T-cell (primary cell): ENCODE measurements around the gene GHR. TPM values are rescaled to one million over a fixed set of nuclear protein-coding genes. Genes with fewer than 3 reads are reported as not detected.
"Not testable (repeated sequence)": the region's sequence is repeated elsewhere in the genome, so short reads cannot be mapped to it uniquely, and the experiment has no call there.

Experiments
- ATAC-seq, 4 experiments: fragments of 200-7000 bp in 3 of 4; fragments of 150-1000 bp in 1 of 4; cut with Tn5 transposase; replicated peaks in 1 of 4; 1 replicate in 3 of 4; 2 replicates in 1 of 4; pipeline ENCODE4 v1.10.0; 2021; ENCODE audit warnings: moderate library complexity in 3 of 4, mild to moderate bottlenecking in 2 of 4, moderate number of reproducible peaks in 1 of 4
- CTCF ChIA-PET, 2 donors: fragments of 300-600 bp; sonication (Branson Sonifier 250); formaldehyde crosslinking; loops; one replicate each; lab custom pipeline; 2022; ENCODE audit warnings: antibody characterized with exemption in 2 of 2; lab: Charles Lee
- POLR2A ChIA-PET, 2 donors: fragments of 300-600 bp; sonication (Branson Sonifier 250); formaldehyde crosslinking; loops; one replicate each; lab custom pipeline; 2022; ENCODE audit warnings: antibody characterized with exemption in 2 of 2; lab: Charles Lee
- DNase-seq, 35 experiments: peaks; one replicate each; pipeline versions ENCODE4 v3.0.0 to v3.0.0-alpha.2; 2013 to 2023
- H3K27ac ChIP-seq: one replicate; pipeline ENCODE4 v1.5.1; 2013; ENCODE audit warnings: low read length
- H3K27me3 ChIP-seq, 2 experiments: replicated peaks in 1 of 2; 1 replicate in 1 of 2; 2 replicates in 1 of 2; pipeline versions ENCODE4 v1.6.1 to v1.7.0; 2013; ENCODE audit warnings: low read length in 1 of 2, mixed read lengths in 1 of 2; ENCODE audit not compliant: control insufficient read depth in 2 of 2, insufficient read depth in 2 of 2; ENCODE audit errors: extremely low read depth in 1 of 2
- H3K36me3 ChIP-seq, 2 donors: 1 replicate in 1 of 2; 2 replicates in 1 of 2; pipeline versions ENCODE4 v1.6.1 to v1.7.0; 2013; ENCODE audit warnings: low read length in 1 of 2; ENCODE audit not compliant: control insufficient read depth in 2 of 2, insufficient read depth in 1 of 2; ENCODE audit errors: extremely low read depth in 1 of 2
- H3K4me1 ChIP-seq, 2 experiments: 1 replicate in 1 of 2; 2 replicates in 1 of 2; pipeline versions ENCODE4 v1.6.1 to v1.7.0; 2013; ENCODE audit warnings: low read length in 2 of 2, mixed read lengths in 1 of 2; ENCODE audit not compliant: insufficient read depth in 2 of 2, control insufficient read depth in 1 of 2; ENCODE audit errors: extremely low read depth in 1 of 2
- H3K4me3 ChIP-seq, 2 donors: 1 replicate in 1 of 2; 2 replicates in 1 of 2; pipeline versions ENCODE4 v1.5.1 to v1.7.0; 2013; ENCODE audit warnings: mild to moderate bottlenecking in 2 of 2, low read length in 1 of 2, moderate library complexity in 1 of 2; ENCODE audit not compliant: control insufficient read depth in 1 of 2; ENCODE audit errors: extremely low read depth in 1 of 2
- H3K9me3 ChIP-seq: 2 replicates; pipeline ENCODE4 v1.7.0; 2013
- H3K27ac Mint-ChIP-seq, 2 donors: one replicate each; pipeline ENCODE4 v1.8.0; 2020 to 2021; ENCODE audit warnings: mild to moderate bottlenecking in 2 of 2, mixed read lengths in 2 of 2
- H3K27me3 Mint-ChIP-seq, 2 donors: one replicate each; pipeline ENCODE4 v1.8.0; 2021 to 2022; ENCODE audit warnings: mixed read lengths in 2 of 2
- H3K36me3 Mint-ChIP-seq: one replicate; pipeline ENCODE4 v1.8.0; 2021; ENCODE audit warnings: mixed read lengths
- H3K4me1 Mint-ChIP-seq, 3 donors: one replicate each; pipeline ENCODE4 v1.8.0; 2020 to 2022; ENCODE audit warnings: mixed read lengths in 3 of 3, mild to moderate bottlenecking in 1 of 3
- H3K4me3 Mint-ChIP-seq, 3 donors: one replicate each; pipeline ENCODE4 v1.8.0; 2020 to 2022; ENCODE audit warnings: mild to moderate bottlenecking in 3 of 3, mixed read lengths in 3 of 3, moderate library complexity in 3 of 3
- H3K9me3 Mint-ChIP-seq, 3 donors: one replicate each; pipeline ENCODE4 v1.8.0; 2020 to 2022; ENCODE audit warnings: mixed read lengths in 3 of 3
- WGBS: methylation state at CpG from one replicate; pipeline ENCODE4 v1.1.5; 2013; ENCODE audit warnings: missing lambda C conversion rate; ENCODE audit not compliant: insufficient coverage; 5-methylcytosine and 5-hydroxymethylcytosine counted together
- total RNA-seq, 35 experiments: library from RNA in 6 of 35; stranded (reverse) in 6 of 35; fragments of 120-200 nt in 1 of 35; gene quantifications; one replicate each; pipeline versions ENCODE4 v1.2.1 to v1.2.4 and lab custom pipeline; 2013 to 2026

Gene GHR
- total RNA-seq, 5 donors from 2014 or later (not counting 1 experiment from before 2014, with no cell fraction given): 0.06 TPM; not detected in 4

GRCh38 chr5:42572313-42572712, 149.1 kb downstream of the GHR start:
- H3K27me3 ChIP-seq: peaks cover 0 to 3% of the 10 kb centered on the region in 2 experiments
- Mint-ChIP-seq H3K27ac (no peak overlapping the region), H3K4me1 (no peaks in the 10 kb centered on the region), H3K27me3 (peaks cover 15 to 18% of the 10 kb centered on the region in 2 donors), H3K9me3 (no peaks in the 10 kb centered on the region), H3K4me3 (no peak overlapping the region), H3K36me3 (no peaks in the 10 kb centered on the region)
- DNase-seq: no peak
- POLR2A ChIA-PET: no interaction called here
- no peak for ATAC-seq
- 79% methylated on average over 2 of the region's 3 CpGs for WGBS
- no peaks in the 10 kb centered on the region for H3K9me3 ChIP-seq
- no peaks in the 10 kb centered on the region for H3K4me1 ChIP-seq
- no peak overlapping the region for H3K4me3 ChIP-seq
- no peaks in the 10 kb centered on the region for H3K36me3 ChIP-seq
- H3K27ac ChIP-seq: no peak overlapping the region
- CTCF ChIA-PET: no interaction called here

GRCh38 chr5:42573386-42573785, 150.1 kb downstream of the GHR start:
- WGBS: 100% methylated on average over 1 of the region's 2 CpGs
- DNase-seq: no peak
- Histone ChIP-seq H3K4me3 (no peak overlapping the region), H3K36me3 (no peaks in the 10 kb centered on the region), H3K4me1 (no peaks in the 10 kb centered on the region), H3K27ac (no peak overlapping the region), H3K9me3 (no peaks in the 10 kb centered on the region), H3K27me3 (peaks cover 0 to 3% of the 10 kb centered on the region in 2 experiments)
- ChIA-PET POLR2A (no interaction called here), CTCF (no interaction called here)
- H3K27ac Mint-ChIP-seq: no peak overlapping the region
- no peak overlapping the region for H3K4me3 Mint-ChIP-seq
- no peaks in the 10 kb centered on the region for H3K36me3 Mint-ChIP-seq
- H3K27me3 Mint-ChIP-seq: peaks cover 15 to 18% of the 10 kb centered on the region in 2 donors
- H3K4me1 Mint-ChIP-seq: no peaks in the 10 kb centered on the region
- ATAC-seq: no peak
- H3K9me3 Mint-ChIP-seq: no peaks in the 10 kb centered on the region

- H3K4me1 Mint-ChIP-seq, POLR2A ChIA-PET, H3K4me3 ChIP-seq, H3K9me3 ChIP-seq, H3K9me3 Mint-ChIP-seq, H3K4me3 Mint-ChIP-seq, H3K27me3 ChIP-seq, H3K4me1 ChIP-seq, H3K36me3 Mint-ChIP-seq, CTCF ChIA-PET, ATAC-seq, H3K27ac Mint-ChIP-seq, H3K27ac ChIP-seq, DNase-seq, H3K36me3 ChIP-seq: not testable (repeated sequence)
- no CpG with 5 or more reads among the region's 1 CpG for WGBS
- H3K27me3 Mint-ChIP-seq: peaks cover 17 to 21% of the 10 kb centered on the region in 2 donors
Measured at GRCh38 chr5:42575914-42576313, 152.7 kb downstream of the GHR start.

GRCh38 chr5:42578901-42579300, 155.7 kb downstream of the GHR start:
- H3K27ac Mint-ChIP-seq, H3K4me3 ChIP-seq, H3K36me3 ChIP-seq, H3K9me3 Mint-ChIP-seq, H3K36me3 Mint-ChIP-seq, DNase-seq, ATAC-seq, H3K27ac ChIP-seq, H3K9me3 ChIP-seq, H3K4me1 ChIP-seq, H3K4me3 Mint-ChIP-seq, POLR2A ChIA-PET, H3K4me1 Mint-ChIP-seq: not testable (repeated sequence)
- peaks cover 19 to 21% of the 10 kb centered on the region in 2 donors for H3K27me3 Mint-ChIP-seq
- H3K27me3 ChIP-seq: peaks cover 0 to 13% of the 10 kb centered on the region in 2 experiments
- CTCF ChIA-PET: interaction anchor here in 1 of 2 donors (1.0 kb wide), 1 partner anchor 12 kb away, joined by 3 read pairs; no protein-coding TSS in a partner anchor
- no CpG with 5 or more reads among the region's 1 CpG for WGBS

GRCh38 chr5:42579320-42579719, 156.1 kb downstream of the GHR start:
- ChIA-PET CTCF (interaction anchor here (0.9 to 1.0 kb wide), 3 partner anchors 10 to 13 kb away, joined by 3 read pairs; no protein-coding TSS in a partner anchor), POLR2A (no interaction called here)
- Histone ChIP-seq H3K27me3 (peaks cover 0 to 13% of the 10 kb centered on the region in 2 experiments), H3K4me1 (no peaks in the 10 kb centered on the region), H3K4me3 (no peak overlapping the region), H3K27ac (no peak overlapping the region), H3K36me3 (no peaks in the 10 kb centered on the region), H3K9me3 (no peaks in the 10 kb centered on the region)
- H3K9me3 Mint-ChIP-seq: no peaks in the 10 kb centered on the region
- no peak overlapping the region for H3K4me3 Mint-ChIP-seq
- no peak for DNase-seq
- peaks cover 0 to 2% (median 2%) of the 10 kb centered on the region in 3 donors for H3K4me1 Mint-ChIP-seq
- ATAC-seq: no peak
- no CpG with 5 or more reads among the region's 1 CpG for WGBS
- H3K27me3 Mint-ChIP-seq: peaks cover 16 to 21% of the 10 kb centered on the region in 2 donors
- no peaks in the 10 kb centered on the region for H3K36me3 Mint-ChIP-seq
- no peak overlapping the region for H3K27ac Mint-ChIP-seq

GRCh38 chr5:42581845-42582244, 158.6 kb downstream of the GHR start:
- peaks cover 0 to 2% (median 2%) of the 10 kb centered on the region in 3 donors for H3K4me1 Mint-ChIP-seq
- WGBS: 78% methylated on average over 4 of the region's 7 CpGs
- DNase-seq (no peak), ATAC-seq (no peak)
- Histone ChIP-seq H3K36me3 (no peaks in the 10 kb centered on the region), H3K27ac (no peak overlapping the region), H3K9me3 (no peaks in the 10 kb centered on the region), H3K4me1 (no peaks in the 10 kb centered on the region), H3K27me3 (peaks cover 0 to 16% of the 10 kb centered on the region in 2 experiments), H3K4me3 (no peak overlapping the region)
- no peak overlapping the region for H3K4me3 Mint-ChIP-seq
- ChIA-PET CTCF (interaction anchor here in 1 of 2 donors (0.8 to 1.0 kb wide), 2 partner anchors 9 to 728 kb away, joined by 3 read pairs; no protein-coding TSS in a partner anchor), POLR2A (no interaction called here)
- H3K27me3 Mint-ChIP-seq: peaks cover 14 to 19% of the 10 kb centered on the region in 2 donors
- H3K9me3 Mint-ChIP-seq: no peaks in the 10 kb centered on the region
- no peaks in the 10 kb centered on the region for H3K36me3 Mint-ChIP-seq
- H3K27ac Mint-ChIP-seq: no peak overlapping the region
